GM23338 (cell line): ENCODE measurements around the gene PCDHB6. TPM values are rescaled to one million over a fixed set of nuclear protein-coding genes. Genes with fewer than 3 reads are reported as not detected.

Experiments
- ATAC-seq: fragments of 200-7000 bp; cut with Tn5 transposase; 3 replicates; pipeline ENCODE4 v1.9.1; 2020
- DNase-seq: peaks from one replicate; pipeline ENCODE4 v3.0.0-alpha.2; 2015; ENCODE audit warnings: low spot score
- H2AFZ ChIP-seq: fragments of 200-600 bp; sonication (generic); 2 replicates; pipeline ENCODE4 v1.8.0; 2016; ENCODE audit warnings: antibody characterized with exemption, mild to moderate bottlenecking, moderate library complexity
- H3F3A ChIP-seq: fragments of 200-600 bp; sonication (generic); replicated peaks from 2 replicates; pipeline ENCODE4 v1.8.0; 2017; ENCODE audit warnings: antibody characterized with exemption, mixed run types, low read depth
- H3K27ac ChIP-seq: fragments of 200-600 bp; sonication (generic); 2 replicates; pipeline ENCODE4 v1.6.1; 2016; ENCODE audit warnings: low read depth
- H3K27me3 ChIP-seq: fragments of 200-600 bp; sonication (generic); 2 replicates; pipeline ENCODE4 v1.8.0; 2016; ENCODE audit warnings: mild to moderate bottlenecking, mixed run types, moderate library complexity; ENCODE audit not compliant: insufficient read depth
- H3K36me3 ChIP-seq: fragments of 200-600 bp; sonication (generic); 2 replicates; pipeline ENCODE4 v1.8.0; 2016; ENCODE audit warnings: mild to moderate bottlenecking; ENCODE audit not compliant: insufficient read depth
- H3K4me1 ChIP-seq: fragments of 200-600 bp; sonication (generic); 2 replicates; pipeline ENCODE4 v1.8.0; 2016; ENCODE audit warnings: mild to moderate bottlenecking, moderate library complexity; ENCODE audit not compliant: insufficient read depth
- H3K4me2 ChIP-seq: fragments of 200-600 bp; sonication (generic); 2 replicates; pipeline ENCODE4 v1.7.1; 2017; ENCODE audit warnings: mixed run types
- H3K4me3 ChIP-seq: fragments of 200-600 bp; sonication (generic); 2 replicates; pipeline ENCODE4 v1.6.1; 2016; ENCODE audit warnings: mixed run types
- H3K79me2 ChIP-seq: fragments of 200-600 bp; sonication (generic); replicated peaks from 2 replicates; pipeline ENCODE4 v1.8.0; 2017; ENCODE audit warnings: mild to moderate bottlenecking; ENCODE audit not compliant: insufficient read depth
- H3K9me2 ChIP-seq: fragments of 200-600 bp; sonication (generic); 2 replicates; pipeline ENCODE4 v1.8.0; 2017; ENCODE audit not compliant: insufficient read depth
- H4K20me1 ChIP-seq: fragments of 200-600 bp; sonication (generic); replicated peaks from 2 replicates; pipeline ENCODE4 v1.8.0; 2017; ENCODE audit warnings: mild to moderate bottlenecking; ENCODE audit not compliant: insufficient read depth
- H3K27ac Mint-ChIP-seq: 2 replicates; pipeline ENCODE4 v1.8.0; 2020; ENCODE audit warnings: inconsistent platforms, mild to moderate bottlenecking, moderate library complexity, mixed read lengths
- H3K27me3 Mint-ChIP-seq: 3 replicates; pipeline ENCODE4 v1.8.0; 2022; ENCODE audit warnings: low read depth, mild to moderate bottlenecking, moderate library complexity, mixed read lengths, inconsistent platforms; ENCODE audit not compliant: insufficient read depth, poor library complexity
- H3K36me3 Mint-ChIP-seq: 3 replicates; pipeline ENCODE4 v1.8.0; 2021; ENCODE audit warnings: low read depth, mild to moderate bottlenecking, inconsistent platforms, moderate library complexity, mixed read lengths
- H3K4me1 Mint-ChIP-seq: 3 replicates; pipeline ENCODE4 v1.8.0; 2020; ENCODE audit warnings: mild to moderate bottlenecking, inconsistent platforms, mixed read lengths
- H3K4me3 Mint-ChIP-seq: 3 replicates; pipeline ENCODE4 v1.8.0; 2021; ENCODE audit warnings: moderate library complexity, mild to moderate bottlenecking, inconsistent platforms, mixed read lengths
- H3K9me3 Mint-ChIP-seq: 3 replicates; pipeline ENCODE4 v1.8.0; 2020; ENCODE audit warnings: moderate library complexity, mild to moderate bottlenecking, inconsistent platforms, mixed read lengths
- CREB1 ChIP-seq: fragments of 250-450 bp; sonication (Bioruptor Pico); IDR thresholded peaks from 2 replicates; pipeline ENCODE4 v1.5.0; 2020; ENCODE audit warnings: low read depth, mild to moderate bottlenecking, moderate library complexity
- EZH2 ChIP-seq: fragments of 200-600 bp; sonication (generic); IDR thresholded peaks from one replicate; pipeline ENCODE4 v1.8.0; 2017; ENCODE audit warnings: antibody characterized with exemption, mild to moderate bottlenecking, low read depth; ENCODE audit not compliant: unreplicated experiment
- EZH2phosphoT487 ChIP-seq: fragments of 200-600 bp; sonication (generic); IDR thresholded peaks from one replicate; pipeline ENCODE4 v1.8.1; 2018; ENCODE audit warnings: antibody characterized with exemption; ENCODE audit not compliant: unreplicated experiment
- JUNB ChIP-seq: IDR thresholded peaks from one replicate; pipeline ENCODE4 v1.6.1; 2016; ENCODE audit warnings: antibody characterized with exemption; ENCODE audit not compliant: unreplicated experiment
- NANOG ChIP-seq: IDR thresholded peaks from 2 replicates; pipeline ENCODE4 v1.6.1; 2016; ENCODE audit warnings: antibody characterized with exemption, borderline replicate concordance
- POLR2AphosphoS5 ChIP-seq: IDR thresholded peaks from 2 replicates; pipeline ENCODE4 v1.6.1; 2016; ENCODE audit warnings: antibody characterized with exemption, low read depth
- STAT1 ChIP-seq: IDR thresholded peaks from one replicate; pipeline ENCODE4 v1.6.1; 2016; ENCODE audit warnings: antibody characterized with exemption; ENCODE audit not compliant: unreplicated experiment
- ZNF114 ChIP-seq: fragments of 250-450 bp; sonication (Bioruptor Pico); IDR thresholded peaks from 2 replicates; pipeline ENCODE4 v1.5.0; 2020; ENCODE audit warnings: mild to moderate bottlenecking, moderate library complexity
- ZNF331 ChIP-seq: fragments of 250-450 bp; sonication (Bioruptor Pico); IDR thresholded peaks from 2 replicates; pipeline ENCODE4 v1.5.0; 2020; ENCODE audit warnings: low read depth, mild to moderate bottlenecking, moderate library complexity
- polyA plus RNA-seq: library from polyadenylated mRNA; unstranded; fragments of >200 nt; fragmentation: Nextera tagmentation; extraction: Ambion mirVana; gene quantifications from 2 replicates; pipeline ENCODE4 v1.2.1, GENCODE V29; 2016
- total RNA-seq: library from RNA; depleted of rRNA; stranded (reverse); fragments of >200 nt; shearing (Covaris generic); gene quantifications from 2 replicates; pipeline ENCODE4 v1.2.3, GENCODE V29; 2014
- TF ChIP-seq, protein P1 (sequence below): IDR thresholded peaks from 2 replicates; pipeline ENCODE4 v1.6.1; 2016; ENCODE audit warnings: antibody characterized with exemption
- TF ChIP-seq, protein P2 (sequence below), 2 experiments: fragments of 200-600 bp in 1 of 2; sonication (generic) in 1 of 2; conservative IDR thresholded peaks; 2 replicates each; pipeline versions ENCODE4 v1.5.1 to v1.6.1; 2016 to 2017; ENCODE audit warnings: antibody characterized with exemption in 2 of 2, low read depth in 2 of 2, mild to moderate bottlenecking in 2 of 2, moderate library complexity in 1 of 2
- TF ChIP-seq, protein P3 (sequence below): fragments of 250-450 bp; sonication (Bioruptor Pico); IDR thresholded peaks from 2 replicates; pipeline ENCODE4 v1.5.0; 2020; ENCODE audit warnings: mild to moderate bottlenecking, moderate library complexity
- TF ChIP-seq, protein P4 (sequence below): IDR thresholded peaks from one replicate; pipeline ENCODE4 v1.6.1; 2018; ENCODE audit warnings: antibody characterized with exemption; ENCODE audit not compliant: unreplicated experiment

Gene PCDHB6
- total and polyA plus RNA-seq, 2 experiments from 2014 or later, result 0.11 to 0.52 TPM

DNA sequence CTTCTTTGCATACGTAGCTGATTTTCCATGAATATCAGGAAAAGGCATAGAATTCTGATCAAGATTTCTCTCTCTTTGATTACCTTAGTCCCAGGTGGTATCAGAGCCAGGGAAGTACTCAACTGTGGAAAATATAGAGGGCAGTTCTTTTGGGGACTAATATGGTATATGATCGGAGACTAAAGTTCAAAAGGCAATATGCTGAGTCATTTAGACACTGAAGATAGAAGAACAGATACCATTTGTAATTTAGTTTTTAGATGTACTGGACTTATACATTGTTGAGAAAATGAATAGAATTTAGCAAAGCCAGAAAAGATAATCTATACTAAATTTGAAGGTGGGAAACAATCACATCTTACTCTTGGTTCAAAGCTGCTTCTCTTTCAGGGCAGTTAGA is 44.5 kb upstream of the PCDHB6 start:
- Histone ChIP-seq H3K27me3 (no peaks in the 10 kb centered on the region), H3K4me3 (no peak overlapping the region), H3K27ac (no peak overlapping the region), H3F3A (no peaks in the 10 kb centered on the region), H4K20me1 (no peaks in the 10 kb centered on the region), H3K4me1 (no peaks in the 10 kb centered on the region), H2AFZ (no peak overlapping the region), H3K4me2 (no peak overlapping the region), H3K79me2 (peaks cover 19% of the 10 kb centered on the region), H3K36me3 (no peaks in the 10 kb centered on the region), H3K9me2 (no peaks in the 10 kb centered on the region)
- H3K27me3 Mint-ChIP-seq, result peaks cover 2% of the 10 kb centered on the region
- peaks cover 38% of the 10 kb centered on the region for H3K36me3 Mint-ChIP-seq
- peaks cover 1% of the 10 kb centered on the region; the same call in 1 of the 3 replicates for H3K4me1 Mint-ChIP-seq
- no peak for ATAC-seq
- H3K9me3 Mint-ChIP-seq, result peaks cover 15% of the 10 kb centered on the region; the same call in 2 of the 3 replicates
- H3K4me3 Mint-ChIP-seq, result no peak overlapping the region
- TF ChIP-seq ZNF114 (CRISPR knock-in tag), result no peak
- no peak for TF ChIP-seq ZNF331 (CRISPR knock-in tag)
- TF ChIP-seq EZH2, result no peak
- no peak for TF ChIP-seq STAT1
- TF ChIP-seq POLR2AphosphoS5, result no peak
- no peak for TF ChIP-seq EZH2phosphoT487
- TF ChIP-seq, protein P1, sequence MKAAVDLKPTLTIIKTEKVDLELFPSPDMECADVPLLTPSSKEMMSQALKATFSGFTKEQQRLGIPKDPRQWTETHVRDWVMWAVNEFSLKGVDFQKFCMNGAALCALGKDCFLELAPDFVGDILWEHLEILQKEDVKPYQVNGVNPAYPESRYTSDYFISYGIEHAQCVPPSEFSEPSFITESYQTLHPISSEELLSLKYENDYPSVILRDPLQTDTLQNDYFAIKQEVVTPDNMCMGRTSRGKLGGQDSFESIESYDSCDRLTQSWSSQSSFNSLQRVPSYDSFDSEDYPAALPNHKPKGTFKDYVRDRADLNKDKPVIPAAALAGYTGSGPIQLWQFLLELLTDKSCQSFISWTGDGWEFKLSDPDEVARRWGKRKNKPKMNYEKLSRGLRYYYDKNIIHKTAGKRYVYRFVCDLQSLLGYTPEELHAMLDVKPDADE, result no peak
- TF ChIP-seq, protein P2, sequence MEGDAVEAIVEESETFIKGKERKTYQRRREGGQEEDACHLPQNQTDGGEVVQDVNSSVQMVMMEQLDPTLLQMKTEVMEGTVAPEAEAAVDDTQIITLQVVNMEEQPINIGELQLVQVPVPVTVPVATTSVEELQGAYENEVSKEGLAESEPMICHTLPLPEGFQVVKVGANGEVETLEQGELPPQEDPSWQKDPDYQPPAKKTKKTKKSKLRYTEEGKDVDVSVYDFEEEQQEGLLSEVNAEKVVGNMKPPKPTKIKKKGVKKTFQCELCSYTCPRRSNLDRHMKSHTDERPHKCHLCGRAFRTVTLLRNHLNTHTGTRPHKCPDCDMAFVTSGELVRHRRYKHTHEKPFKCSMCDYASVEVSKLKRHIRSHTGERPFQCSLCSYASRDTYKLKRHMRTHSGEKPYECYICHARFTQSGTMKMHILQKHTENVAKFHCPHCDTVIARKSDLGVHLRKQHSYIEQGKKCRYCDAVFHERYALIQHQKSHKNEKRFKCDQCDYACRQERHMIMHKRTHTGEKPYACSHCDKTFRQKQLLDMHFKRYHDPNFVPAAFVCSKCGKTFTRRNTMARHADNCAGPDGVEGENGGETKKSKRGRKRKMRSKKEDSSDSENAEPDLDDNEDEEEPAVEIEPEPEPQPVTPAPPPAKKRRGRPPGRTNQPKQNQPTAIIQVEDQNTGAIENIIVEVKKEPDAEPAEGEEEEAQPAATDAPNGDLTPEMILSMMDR (conservative IDR thresholded peaks at IDR 0.05; ENCODE audit: low read depth in 2 of 2), result no peak
- no peak for TF ChIP-seq CREB1 (CRISPR knock-in tag)
- TF ChIP-seq, protein P3, sequence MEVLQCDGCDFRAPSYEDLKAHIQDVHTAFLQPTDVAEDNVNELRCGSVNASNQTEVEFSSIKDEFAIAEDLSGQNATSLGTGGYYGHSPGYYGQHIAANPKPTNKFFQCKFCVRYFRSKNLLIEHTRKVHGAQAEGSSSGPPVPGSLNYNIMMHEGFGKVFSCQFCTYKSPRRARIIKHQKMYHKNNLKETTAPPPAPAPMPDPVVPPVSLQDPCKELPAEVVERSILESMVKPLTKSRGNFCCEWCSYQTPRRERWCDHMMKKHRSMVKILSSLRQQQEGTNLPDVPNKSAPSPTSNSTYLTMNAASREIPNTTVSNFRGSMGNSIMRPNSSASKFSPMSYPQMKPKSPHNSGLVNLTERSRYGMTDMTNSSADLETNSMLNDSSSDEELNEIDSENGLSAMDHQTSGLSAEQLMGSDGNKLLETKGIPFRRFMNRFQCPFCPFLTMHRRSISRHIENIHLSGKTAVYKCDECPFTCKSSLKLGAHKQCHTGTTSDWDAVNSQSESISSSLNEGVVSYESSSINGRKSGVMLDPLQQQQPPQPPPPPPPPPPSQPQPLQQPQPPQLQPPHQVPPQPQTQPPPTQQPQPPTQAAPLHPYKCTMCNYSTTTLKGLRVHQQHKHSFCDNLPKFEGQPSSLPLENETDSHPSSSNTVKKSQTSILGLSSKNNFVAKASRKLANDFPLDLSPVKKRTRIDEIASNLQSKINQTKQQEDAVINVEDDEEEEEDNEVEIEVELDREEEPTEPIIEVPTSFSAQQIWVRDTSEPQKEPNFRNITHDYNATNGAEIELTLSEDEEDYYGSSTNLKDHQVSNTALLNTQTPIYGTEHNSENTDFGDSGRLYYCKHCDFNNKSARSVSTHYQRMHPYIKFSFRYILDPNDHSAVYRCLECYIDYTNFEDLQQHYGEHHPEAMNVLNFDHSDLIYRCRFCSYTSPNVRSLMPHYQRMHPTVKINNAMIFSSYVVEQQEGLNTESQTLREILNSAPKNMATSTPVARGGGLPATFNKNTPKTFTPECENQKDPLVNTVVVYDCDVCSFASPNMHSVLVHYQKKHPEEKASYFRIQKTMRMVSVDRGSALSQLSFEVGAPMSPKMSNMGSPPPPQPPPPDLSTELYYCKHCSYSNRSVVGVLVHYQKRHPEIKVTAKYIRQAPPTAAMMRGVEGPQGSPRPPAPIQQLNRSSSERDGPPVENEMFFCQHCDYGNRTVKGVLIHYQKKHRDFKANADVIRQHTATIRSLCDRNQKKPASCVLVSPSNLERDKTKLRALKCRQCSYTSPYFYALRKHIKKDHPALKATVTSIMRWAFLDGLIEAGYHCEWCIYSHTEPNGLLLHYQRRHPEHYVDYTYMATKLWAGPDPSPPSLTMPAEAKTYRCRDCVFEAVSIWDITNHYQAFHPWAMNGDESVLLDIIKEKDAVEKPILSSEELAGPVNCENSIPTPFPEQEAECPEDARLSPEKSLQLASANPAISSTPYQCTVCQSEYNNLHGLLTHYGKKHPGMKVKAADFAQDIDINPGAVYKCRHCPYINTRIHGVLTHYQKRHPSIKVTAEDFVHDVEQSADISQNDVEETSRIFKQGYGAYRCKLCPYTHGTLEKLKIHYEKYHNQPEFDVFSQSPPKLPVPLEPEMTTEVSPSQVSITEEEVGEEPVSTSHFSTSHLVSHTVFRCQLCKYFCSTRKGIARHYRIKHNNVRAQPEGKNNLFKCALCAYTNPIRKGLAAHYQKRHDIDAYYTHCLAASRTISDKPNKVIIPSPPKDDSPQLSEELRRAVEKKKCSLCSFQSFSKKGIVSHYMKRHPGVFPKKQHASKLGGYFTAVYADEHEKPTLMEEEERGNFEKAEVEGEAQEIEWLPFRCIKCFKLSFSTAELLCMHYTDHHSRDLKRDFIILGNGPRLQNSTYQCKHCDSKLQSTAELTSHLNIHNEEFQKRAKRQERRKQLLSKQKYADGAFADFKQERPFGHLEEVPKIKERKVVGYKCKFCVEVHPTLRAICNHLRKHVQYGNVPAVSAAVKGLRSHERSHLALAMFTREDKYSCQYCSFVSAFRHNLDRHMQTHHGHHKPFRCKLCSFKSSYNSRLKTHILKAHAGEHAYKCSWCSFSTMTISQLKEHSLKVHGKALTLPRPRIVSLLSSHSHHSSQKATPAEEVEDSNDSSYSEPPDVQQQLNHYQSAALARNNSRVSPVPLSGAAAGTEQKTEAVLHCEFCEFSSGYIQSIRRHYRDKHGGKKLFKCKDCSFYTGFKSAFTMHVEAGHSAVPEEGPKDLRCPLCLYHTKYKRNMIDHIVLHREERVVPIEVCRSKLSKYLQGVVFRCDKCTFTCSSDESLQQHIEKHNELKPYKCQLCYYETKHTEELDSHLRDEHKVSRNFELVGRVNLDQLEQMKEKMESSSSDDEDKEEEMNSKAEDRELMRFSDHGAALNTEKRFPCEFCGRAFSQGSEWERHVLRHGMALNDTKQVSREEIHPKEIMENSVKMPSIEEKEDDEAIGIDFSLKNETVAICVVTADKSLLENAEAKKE (CRISPR knock-in tag), result no peak
- no peak for TF ChIP-seq JUNB
- TF ChIP-seq NANOG, result no peak
- TF ChIP-seq, protein P4, sequence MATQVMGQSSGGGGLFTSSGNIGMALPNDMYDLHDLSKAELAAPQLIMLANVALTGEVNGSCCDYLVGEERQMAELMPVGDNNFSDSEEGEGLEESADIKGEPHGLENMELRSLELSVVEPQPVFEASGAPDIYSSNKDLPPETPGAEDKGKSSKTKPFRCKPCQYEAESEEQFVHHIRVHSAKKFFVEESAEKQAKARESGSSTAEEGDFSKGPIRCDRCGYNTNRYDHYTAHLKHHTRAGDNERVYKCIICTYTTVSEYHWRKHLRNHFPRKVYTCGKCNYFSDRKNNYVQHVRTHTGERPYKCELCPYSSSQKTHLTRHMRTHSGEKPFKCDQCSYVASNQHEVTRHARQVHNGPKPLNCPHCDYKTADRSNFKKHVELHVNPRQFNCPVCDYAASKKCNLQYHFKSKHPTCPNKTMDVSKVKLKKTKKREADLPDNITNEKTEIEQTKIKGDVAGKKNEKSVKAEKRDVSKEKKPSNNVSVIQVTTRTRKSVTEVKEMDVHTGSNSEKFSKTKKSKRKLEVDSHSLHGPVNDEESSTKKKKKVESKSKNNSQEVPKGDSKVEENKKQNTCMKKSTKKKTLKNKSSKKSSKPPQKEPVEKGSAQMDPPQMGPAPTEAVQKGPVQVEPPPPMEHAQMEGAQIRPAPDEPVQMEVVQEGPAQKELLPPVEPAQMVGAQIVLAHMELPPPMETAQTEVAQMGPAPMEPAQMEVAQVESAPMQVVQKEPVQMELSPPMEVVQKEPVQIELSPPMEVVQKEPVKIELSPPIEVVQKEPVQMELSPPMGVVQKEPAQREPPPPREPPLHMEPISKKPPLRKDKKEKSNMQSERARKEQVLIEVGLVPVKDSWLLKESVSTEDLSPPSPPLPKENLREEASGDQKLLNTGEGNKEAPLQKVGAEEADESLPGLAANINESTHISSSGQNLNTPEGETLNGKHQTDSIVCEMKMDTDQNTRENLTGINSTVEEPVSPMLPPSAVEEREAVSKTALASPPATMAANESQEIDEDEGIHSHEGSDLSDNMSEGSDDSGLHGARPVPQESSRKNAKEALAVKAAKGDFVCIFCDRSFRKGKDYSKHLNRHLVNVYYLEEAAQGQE, result no peak
- H3K27ac Mint-ChIP-seq, result no peak overlapping the region
- DNase-seq, result no peak
